ENCODE measurements around the gene TMEM154.

Gene TMEM154

DNA sequence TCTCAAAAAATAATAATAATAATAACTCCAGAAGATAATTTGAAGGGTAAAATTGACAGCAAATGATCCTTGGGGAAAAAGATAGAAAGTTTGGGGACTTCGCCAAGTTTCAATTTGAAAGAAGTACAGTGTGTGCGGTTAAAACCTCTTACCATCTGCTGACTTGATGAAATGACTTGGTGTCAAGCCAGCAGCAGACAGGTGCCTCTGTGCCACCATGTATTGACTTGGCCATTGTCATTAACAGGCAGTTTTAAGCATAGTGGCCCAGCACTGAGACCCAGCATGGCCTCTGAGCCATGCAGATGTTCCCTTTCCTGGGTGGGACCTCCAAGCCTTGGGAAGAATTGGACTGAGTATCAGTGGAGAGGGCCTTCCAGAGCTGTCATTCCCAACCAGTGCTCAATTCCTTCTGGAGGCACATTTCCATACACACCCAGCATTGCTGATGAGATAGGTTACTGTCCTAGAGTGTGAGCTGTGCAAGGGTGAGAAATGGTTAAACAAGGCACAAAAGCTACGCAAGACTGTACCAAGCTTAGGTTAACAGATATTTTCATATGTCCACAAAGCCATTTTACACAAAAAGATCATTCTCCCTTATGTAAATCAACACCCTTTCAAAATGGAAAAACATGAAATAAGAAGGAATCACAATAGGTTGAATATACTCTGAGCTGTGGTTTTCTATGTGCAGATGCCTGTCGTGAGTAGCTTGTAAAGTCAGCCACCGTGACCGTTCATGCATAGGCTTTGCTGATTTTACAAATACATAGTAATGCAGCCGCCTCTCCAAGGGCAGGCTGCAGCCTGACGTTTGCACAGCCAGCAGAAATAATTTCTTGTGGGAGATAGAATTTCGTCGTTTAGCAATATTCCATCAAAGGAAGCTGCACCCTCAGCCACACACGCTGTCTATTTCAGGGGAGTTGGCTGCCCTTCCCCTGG lies 84.5 kb downstream of the TMEM154 start:
- H3K9me2 ChIP-seq (replicated peaks; ENCODE audit: low read depth, low read length) = no peaks in the 10 kb centered on the region
- H3K9ac ChIP-seq (ENCODE audit: low read depth, low read length, poor library complexity, severe bottlenecking) = no peak overlapping the region
- H3K36me3 ChIP-seq (ENCODE audit: insufficient read depth, low read length) = no peaks in the 10 kb centered on the region
- H3K4me1 ChIP-seq (ENCODE audit: insufficient read depth, low read length, poor library complexity, severe bottlenecking) = peaks cover 14% of the 10 kb centered on the region
- H3K9me3 ChIP-seq (ENCODE audit: insufficient read depth, low read depth, low read length) = no peaks in the 10 kb centered on the region
- no peaks in the 10 kb centered on the region for H3K79me2 ChIP-seq (ENCODE audit: insufficient read depth, low read length)
- no peak for TF ChIP-seq EZH2phosphoT487 (IDR thresholded peaks at IDR 0.05; ENCODE audit: borderline replicate concordance)
- TF ChIP-seq, protein P1, sequence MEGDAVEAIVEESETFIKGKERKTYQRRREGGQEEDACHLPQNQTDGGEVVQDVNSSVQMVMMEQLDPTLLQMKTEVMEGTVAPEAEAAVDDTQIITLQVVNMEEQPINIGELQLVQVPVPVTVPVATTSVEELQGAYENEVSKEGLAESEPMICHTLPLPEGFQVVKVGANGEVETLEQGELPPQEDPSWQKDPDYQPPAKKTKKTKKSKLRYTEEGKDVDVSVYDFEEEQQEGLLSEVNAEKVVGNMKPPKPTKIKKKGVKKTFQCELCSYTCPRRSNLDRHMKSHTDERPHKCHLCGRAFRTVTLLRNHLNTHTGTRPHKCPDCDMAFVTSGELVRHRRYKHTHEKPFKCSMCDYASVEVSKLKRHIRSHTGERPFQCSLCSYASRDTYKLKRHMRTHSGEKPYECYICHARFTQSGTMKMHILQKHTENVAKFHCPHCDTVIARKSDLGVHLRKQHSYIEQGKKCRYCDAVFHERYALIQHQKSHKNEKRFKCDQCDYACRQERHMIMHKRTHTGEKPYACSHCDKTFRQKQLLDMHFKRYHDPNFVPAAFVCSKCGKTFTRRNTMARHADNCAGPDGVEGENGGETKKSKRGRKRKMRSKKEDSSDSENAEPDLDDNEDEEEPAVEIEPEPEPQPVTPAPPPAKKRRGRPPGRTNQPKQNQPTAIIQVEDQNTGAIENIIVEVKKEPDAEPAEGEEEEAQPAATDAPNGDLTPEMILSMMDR (conservative IDR thresholded peaks at IDR 0.05; ENCODE audit: low read length) = no peak
- H3K4me3 ChIP-seq (ENCODE audit: low read length, poor library complexity, severe bottlenecking) = peak overlapping the region; percentile 15
- H3K4me2 ChIP-seq (ENCODE audit: low read depth, low read length, poor library complexity, severe bottlenecking) = peak overlapping the region; percentile 65
- no peaks in the 10 kb centered on the region for H3F3A ChIP-seq (ENCODE audit: low read depth)
- H3K27me3 ChIP-seq (ENCODE audit: insufficient read depth, low read length, poor library complexity, severe bottlenecking) = no peaks in the 10 kb centered on the region
- H4K20me1 ChIP-seq (ENCODE audit: insufficient read depth, low read length, poor library complexity, severe bottlenecking) = no peaks in the 10 kb centered on the region
- no peak overlapping the region for H2AFZ ChIP-seq (ENCODE audit: low read length)

DNA sequence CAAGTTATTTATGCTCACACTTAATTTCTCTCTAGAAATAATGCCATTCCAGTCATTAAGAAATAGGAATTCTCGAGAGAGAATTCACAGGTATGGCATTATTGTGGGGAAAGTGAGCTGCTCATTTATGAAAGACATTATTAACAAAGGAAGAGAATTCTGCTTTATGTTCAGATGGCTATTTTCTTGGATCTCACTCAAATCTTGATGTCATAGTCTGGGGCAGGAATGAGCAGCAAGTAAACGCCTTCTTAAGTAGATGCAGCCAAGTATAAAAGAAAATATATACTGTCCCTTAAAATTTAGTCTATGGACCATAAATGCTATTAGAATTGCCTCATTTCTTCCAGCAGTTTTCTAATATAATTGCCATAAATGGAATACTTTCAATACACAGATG lies 85.7 kb downstream of the TMEM154 start:
- no peak for TF ChIP-seq EZH2phosphoT487 (IDR thresholded peaks at IDR 0.05; ENCODE audit: borderline replicate concordance)
- TF ChIP-seq, protein P1 (conservative IDR thresholded peaks at IDR 0.05; ENCODE audit: low read length) = no peak
- Histone ChIP-seq H3K27me3 (ENCODE audit: insufficient read depth, low read length, poor library complexity, severe bottlenecking) (no peaks in the 10 kb centered on the region), H3K4me1 (ENCODE audit: insufficient read depth, low read length, poor library complexity, severe bottlenecking) (peaks cover 14% of the 10 kb centered on the region), H2AFZ (ENCODE audit: low read length) (no peak overlapping the region), H3F3A (ENCODE audit: low read depth) (no peaks in the 10 kb centered on the region), H3K36me3 (ENCODE audit: insufficient read depth, low read length) (no peaks in the 10 kb centered on the region), H3K79me2 (ENCODE audit: insufficient read depth, low read length) (no peaks in the 10 kb centered on the region), H3K9me2 (replicated peaks; ENCODE audit: low read depth, low read length) (no peaks in the 10 kb centered on the region), H3K9me3 (ENCODE audit: insufficient read depth, low read depth, low read length) (no peaks in the 10 kb centered on the region), H4K20me1 (ENCODE audit: insufficient read depth, low read length, poor library complexity, severe bottlenecking) (no peaks in the 10 kb centered on the region), H3K9ac (ENCODE audit: low read depth, low read length, poor library complexity, severe bottlenecking) (no peak overlapping the region), H3K4me2 (ENCODE audit: low read depth, low read length, poor library complexity, severe bottlenecking) (no peak overlapping the region), H3K4me3 (ENCODE audit: low read length, poor library complexity, severe bottlenecking) (no peak overlapping the region)

DNA sequence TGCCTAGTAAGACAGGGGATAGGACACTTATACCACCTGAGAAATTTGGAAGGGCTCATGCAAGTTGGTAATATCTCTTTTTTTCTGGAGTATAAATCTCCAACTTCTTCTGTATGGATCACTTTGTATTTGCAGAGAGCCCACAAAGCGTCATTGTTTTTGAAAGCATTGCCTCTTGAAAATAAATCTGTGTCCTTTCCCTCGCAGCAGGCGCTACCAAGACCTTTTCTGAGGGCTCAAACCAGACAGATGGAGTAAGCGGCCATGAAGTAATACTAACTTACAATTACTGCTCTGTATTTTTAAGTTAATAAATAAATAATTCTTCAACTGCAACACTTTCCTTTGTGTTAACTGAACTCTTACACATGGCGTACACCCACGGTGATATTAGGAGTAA lies 87.9 kb downstream of the TMEM154 start:
- H3K79me2 ChIP-seq (ENCODE audit: insufficient read depth, low read length) = no peaks in the 10 kb centered on the region
- H2AFZ ChIP-seq (ENCODE audit: low read length) = no peak overlapping the region
- no peak overlapping the region for H3K4me3 ChIP-seq (ENCODE audit: low read length, poor library complexity, severe bottlenecking)

More for the DNA sequence above, 87.9 kb downstream of the TMEM154 start:
- Histone ChIP-seq H3K4me2 (ENCODE audit: low read depth, low read length, poor library complexity, severe bottlenecking) (no peak overlapping the region), H3K9me2 (replicated peaks; ENCODE audit: low read depth, low read length) (no peaks in the 10 kb centered on the region), H3F3A (ENCODE audit: low read depth) (no peaks in the 10 kb centered on the region), H3K9me3 (ENCODE audit: insufficient read depth, low read depth, low read length) (no peaks in the 10 kb centered on the region), H4K20me1 (ENCODE audit: insufficient read depth, low read length, poor library complexity, severe bottlenecking) (no peaks in the 10 kb centered on the region), H3K36me3 (ENCODE audit: insufficient read depth, low read length) (no peaks in the 10 kb centered on the region), H3K27me3 (ENCODE audit: insufficient read depth, low read length, poor library complexity, severe bottlenecking) (no peaks in the 10 kb centered on the region), H3K4me1 (ENCODE audit: insufficient read depth, low read length, poor library complexity, severe bottlenecking) (peaks cover 14% of the 10 kb centered on the region), H3K9ac (ENCODE audit: low read depth, low read length, poor library complexity, severe bottlenecking) (no peak overlapping the region)
- no peak for TF ChIP-seq EZH2phosphoT487 (IDR thresholded peaks at IDR 0.05; ENCODE audit: borderline replicate concordance)
- TF ChIP-seq, protein P1 (conservative IDR thresholded peaks at IDR 0.05; ENCODE audit: low read length) = no peak
